ENCODE data around the gene ZCCHC7.
A peak's percentile ranks its signal among the peaks of the same experiment; 100 is the strongest.
"Not testable (repeated sequence)": the region's sequence is repeated elsewhere in the genome, so short reads cannot be mapped to it uniquely, and the experiment has no call there.

The ZCCHC7 gene

DNA sequence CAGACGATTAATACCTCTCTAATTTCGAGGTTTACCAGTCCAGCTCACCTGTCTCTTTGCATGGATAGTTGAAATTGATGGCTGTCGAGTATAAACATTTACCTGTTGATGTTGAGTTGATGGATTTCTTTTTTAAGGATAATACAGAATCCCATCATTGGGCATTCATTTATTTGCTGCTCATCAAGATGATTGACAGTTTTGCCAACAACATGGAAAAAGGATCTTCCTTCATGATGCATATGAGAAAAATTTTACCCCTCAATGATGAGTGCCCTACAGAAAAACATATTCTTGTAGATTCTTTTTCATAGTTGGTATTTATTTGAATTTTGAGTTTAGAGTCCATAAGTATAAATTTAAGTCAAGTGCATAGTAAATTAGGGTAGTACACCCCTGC lies 59.2 kb downstream of the ZCCHC7 start:
- no peak for DNase-seq

DNA sequence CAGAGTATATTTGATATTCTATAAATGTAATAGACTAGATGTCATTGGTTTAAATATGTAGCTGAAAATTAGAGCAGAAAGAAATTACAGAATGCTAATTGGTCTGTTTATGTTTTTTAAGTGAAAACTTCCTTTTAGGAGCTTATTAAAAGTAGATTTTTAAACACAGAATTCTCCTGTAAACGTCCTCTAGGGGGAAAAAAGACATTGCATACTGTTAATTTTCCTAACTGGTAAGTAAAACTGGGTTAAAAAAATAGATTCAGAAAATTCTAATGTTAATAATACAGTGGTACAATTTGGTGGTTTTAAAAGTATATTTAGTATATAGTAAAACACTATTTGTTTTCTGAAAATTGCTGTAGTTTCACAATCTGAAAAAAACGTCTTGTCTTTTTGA lies 59.8 kb downstream of the ZCCHC7 start:
- DNase-seq: no peak

GRCh38 chr9:37182718-37183117 lies 62.3 kb downstream of the ZCCHC7 start:
- no peak for DNase-seq

DNA sequence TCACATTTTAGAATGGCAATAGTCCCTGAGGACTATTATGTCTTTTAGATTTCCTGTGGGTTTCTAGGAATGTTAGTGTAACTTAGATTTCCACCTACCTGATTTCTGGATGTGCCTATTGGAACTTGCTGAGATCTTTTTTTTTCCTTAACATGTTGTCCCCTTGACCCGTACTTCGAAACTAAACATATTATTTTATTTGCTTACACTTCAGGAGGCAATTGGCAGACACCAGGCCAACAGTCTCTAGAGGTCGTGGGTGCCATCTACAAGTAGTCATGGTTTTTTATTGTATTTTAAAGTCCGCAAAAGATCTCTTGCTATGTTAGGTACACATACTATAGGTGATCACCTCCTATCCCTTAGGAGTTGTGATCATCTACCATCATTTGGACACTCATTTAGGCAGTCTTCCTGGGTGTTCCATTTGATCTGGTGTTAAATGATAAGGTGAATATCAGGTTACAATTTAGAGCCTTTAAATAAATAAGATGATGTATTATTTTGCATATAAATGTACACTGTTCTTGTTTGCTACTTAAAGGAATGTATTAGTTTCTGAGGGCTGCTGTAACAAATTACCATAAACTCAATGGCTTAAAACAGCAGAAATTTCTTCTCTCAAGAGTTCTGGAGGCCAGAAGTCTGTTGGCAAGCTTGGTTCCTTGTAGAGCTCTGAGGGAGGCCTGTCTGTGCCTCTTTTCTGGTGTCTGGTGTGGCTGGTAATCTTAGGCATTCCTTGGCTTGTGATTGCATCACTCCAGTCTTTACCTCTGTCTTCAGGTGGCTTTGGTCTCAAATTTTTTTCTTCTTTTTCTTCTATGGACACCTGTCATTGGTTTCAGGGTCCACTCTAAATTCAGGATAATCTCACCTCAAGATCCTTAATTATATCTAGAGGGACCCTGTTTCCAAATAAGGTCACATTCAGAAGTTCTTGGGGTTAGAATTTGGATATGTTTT lies 64.8 kb downstream of the ZCCHC7 start:
- no peak for DNase-seq

DNA sequence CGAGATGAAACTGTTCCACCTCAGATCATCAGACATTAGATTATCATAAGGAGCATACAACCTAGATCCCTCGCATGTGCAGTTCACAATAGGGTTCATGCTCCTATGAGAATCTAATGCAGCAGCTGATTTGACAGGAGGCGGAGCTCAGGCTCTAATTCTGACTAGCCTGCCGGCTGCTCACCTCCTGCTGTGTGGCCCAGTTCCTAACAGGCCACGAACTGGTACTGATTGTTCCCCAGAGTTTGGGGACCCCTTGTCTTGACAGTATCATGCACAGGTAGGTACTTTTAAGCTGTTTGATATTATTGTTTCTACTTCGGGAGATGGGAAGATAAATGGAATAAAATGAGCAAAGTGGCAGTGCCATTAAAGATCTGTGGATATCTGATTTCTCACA lies 66.9 kb downstream of the ZCCHC7 start:
- no peak for DNase-seq

GRCh38 chr9:37187713-37188439 lies 67.5 kb downstream of the ZCCHC7 start:
- DNase-seq: no peak

DNA sequence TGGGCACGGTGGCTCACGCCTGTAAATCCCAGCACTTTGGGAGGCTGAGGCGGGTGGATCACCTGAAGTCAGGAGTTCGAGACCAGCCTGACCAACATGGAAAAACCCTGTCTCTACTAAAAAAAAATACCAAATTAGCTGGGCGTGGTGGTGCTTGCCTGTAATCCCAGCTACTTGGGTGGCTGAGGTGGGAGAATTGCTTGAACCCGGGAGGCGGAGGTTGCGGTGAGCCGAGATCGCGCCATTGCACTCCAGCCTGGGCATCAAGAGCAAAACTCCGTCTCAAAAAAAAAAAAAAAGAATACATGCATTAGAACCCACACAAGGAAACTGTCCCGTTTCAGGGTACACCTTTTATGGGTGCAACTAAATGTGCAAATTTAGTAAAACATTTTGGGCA lies 70.4 kb downstream of the ZCCHC7 start:
- not testable (repeated sequence) for DNase-seq

DNA sequence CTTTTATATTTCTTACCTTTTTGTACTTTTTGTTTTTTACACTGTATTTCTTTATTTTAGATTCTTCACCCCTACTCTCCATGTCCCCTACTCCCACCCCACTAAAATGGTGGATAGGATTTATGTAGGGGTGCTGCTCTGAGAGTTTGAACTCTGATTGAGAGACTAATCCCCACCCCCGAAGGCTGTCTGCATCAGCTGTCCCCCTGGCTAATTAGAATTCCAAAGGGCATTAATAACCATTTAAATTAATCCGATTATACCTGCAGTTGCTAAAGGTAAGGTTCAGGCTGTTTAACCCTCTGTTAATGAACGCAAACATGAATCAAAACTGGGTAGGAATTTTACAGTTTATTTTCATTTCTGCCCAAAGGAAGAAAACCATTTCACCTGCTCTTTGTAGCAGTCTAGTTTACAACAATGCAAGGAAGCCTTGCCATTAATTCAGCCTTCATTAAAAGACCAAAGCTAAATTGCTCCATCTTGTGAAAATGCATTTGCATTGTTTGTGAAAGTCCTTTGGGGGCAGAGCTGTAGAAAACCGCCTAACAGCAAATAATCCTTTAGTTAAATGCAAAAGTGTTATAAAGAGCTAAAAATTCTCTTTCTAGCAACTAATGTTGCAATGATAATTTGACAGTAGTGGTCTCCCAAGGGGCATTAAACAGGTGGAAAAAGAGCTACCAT lies 71.2 kb downstream of the ZCCHC7 start:
- DNase-seq: no peak

- no peak for DNase-seq
Measured at GRCh38 chr9:37192803-37193202, 72.4 kb downstream of the ZCCHC7 start.

DNA sequence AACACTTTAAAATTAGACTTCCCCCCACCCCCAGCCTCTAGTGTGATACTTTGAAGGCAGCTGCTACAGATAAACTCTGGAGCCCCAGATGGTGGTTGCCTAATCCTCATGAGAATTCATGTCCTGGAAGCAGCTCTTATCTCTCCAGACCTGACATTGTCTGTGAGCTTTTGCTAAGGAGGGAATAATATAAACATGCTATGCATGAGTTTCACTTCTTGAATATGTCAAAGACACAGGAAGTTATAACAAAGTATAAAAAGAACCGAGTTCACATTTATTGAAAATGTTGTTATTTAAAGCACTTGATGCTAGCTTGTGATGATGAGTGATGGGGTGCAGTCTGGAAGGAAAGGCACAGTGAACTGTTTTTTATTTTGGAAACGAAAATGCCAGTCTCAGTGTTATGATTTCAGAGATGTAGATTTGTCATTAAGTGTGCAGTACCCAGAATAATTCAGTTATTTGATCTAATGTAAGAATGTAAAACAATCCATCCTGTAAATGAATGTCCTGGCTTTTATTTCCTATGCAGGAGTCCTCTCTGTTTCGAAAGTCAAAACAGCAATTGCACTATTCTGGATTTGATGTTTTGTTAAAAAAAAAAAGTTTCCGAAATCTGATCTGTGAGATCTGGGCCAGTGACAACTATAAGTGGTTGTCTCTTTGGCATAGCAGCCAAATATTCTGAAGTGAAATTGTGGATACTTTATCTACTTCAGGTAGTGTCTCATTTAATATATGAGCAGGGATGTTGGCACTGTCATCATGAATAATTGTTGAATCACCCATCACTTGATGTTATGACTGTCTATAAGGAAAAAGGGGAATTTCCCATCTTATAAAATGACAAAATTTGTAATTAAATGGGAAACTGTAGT lies 77.0 kb downstream of the ZCCHC7 start:
- peak in 1 of 6 experiments; percentile 14 for DNase-seq

GRCh38 chr9:37198039-37198729 lies 77.8 kb downstream of the ZCCHC7 start:
- no peak for DNase-seq

GRCh38 chr9:37198831-37199230 lies 78.5 kb downstream of the ZCCHC7 start:
- no peak for DNase-seq

- no peak for DNase-seq
Measured at GRCh38 chr9:37200433-37201005, 80.1 kb downstream of the ZCCHC7 start.

- DNase-seq: no peak
Measured at GRCh38 chr9:37201581-37201980, 81.2 kb downstream of the ZCCHC7 start.

DNA sequence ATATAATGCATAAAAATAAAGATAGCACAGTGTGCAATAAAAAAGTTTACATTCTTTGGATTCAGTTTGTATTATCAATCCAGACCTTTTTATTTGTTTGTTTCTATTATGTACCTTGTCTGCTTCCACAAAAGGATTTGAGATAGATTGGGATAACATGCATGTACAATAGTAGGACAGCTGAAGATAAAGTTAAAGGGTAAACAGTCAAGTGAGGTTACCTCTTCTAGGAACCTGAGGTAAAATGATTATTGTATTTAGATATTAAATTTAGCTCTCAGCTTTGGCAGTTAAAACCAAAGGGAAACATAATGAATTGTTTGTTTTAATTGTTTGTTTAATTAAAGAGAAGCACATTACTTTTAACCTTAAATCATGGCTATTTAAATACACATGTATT lies 81.7 kb downstream of the ZCCHC7 start:
- DNase-seq: no peak

- DNase-seq: not testable (repeated sequence)
Measured at GRCh38 chr9:37203456-37203855, 83.1 kb downstream of the ZCCHC7 start.

- DNase-seq: no peak
Measured at GRCh38 chr9:37206121-37206620, 85.8 kb downstream of the ZCCHC7 start.

GRCh38 chr9:37209431-37210386 lies 89.3 kb downstream of the ZCCHC7 start:
- DNase-seq: no peak

- no peak for DNase-seq
Measured at GRCh38 chr9:37210737-37211523, 90.6 kb downstream of the ZCCHC7 start.

Data from stimulated activated naive CD4-positive, alpha-beta T cell (primary cell).